HG03354 (cell line): Measurements from ENCODE around the gene PAPOLA.

ENCODE experiments used
- ATAC-seq: cut with Tn5 transposase; IDR thresholded peaks from one replicate; pipeline ENCODE4 v1.9.1; 2021; ENCODE audit warnings: mild to moderate bottlenecking; ENCODE audit not compliant: unreplicated experiment, poor library complexity, severe bottlenecking

Gene PAPOLA

DNA sequence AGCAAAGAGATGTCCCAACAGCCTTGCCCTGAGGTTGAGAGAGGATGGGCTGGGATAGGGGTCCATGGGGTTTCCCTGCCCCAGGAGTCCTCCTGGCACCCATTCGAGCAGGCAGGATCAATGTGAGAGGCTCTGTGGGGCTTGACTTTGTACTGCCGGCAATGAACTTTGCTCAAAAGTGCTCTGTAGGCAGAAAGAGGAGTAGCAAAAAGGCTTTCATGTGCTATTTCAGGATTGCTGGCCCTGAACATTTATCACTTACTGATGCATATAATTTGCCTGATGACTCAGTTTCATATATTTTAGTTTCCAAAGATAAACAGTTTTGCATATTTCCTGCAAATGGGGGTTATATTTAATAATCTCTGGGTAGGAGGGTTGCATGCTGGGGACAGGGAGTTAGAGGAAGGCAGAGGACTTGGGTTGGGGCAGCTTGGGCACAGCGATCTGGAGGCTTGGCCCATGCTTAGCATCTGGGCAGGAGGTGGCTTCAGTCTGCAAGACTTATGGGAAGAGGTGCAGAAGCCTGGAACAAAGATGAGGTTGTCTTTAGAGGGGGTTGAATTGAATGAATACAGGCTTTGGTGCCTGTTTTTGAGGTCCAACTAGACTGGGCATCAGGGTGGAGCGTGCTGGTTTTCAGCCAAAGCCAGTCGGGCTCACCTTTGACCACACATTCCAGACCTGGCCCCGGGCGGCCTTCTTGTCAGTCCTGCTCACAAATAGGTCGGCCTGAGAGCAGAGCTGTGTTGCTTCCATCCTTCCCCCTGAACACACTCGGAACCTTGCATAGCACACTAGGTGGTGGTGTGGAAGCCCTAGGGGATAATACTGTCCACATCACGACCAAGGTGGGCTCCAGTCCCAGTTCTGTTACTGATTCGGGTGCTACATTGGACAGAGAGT lies 101.4 kb downstream of the PAPOLA start:
- ATAC-seq: no peak

DNA sequence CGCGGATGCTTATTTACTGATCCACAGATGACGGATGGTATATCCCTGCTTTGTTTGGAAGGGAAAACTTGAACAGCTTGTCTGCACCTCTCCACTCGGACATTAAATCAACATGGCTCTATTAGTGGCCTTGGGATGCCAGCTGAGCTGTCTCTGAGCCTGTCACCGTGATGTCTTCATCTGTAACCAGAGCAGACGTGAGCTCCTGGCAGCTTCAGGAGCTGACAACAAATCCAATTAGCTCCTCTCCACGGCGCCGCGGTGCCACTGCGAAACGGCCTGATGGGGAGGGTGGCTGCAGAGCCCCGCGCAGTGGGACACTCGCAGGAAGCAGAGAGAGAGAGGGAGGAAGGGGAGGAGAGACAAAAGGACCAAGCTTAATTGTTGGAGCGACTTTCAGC lies 112.3 kb downstream of the PAPOLA start:
- ATAC-seq: no peak

DNA sequence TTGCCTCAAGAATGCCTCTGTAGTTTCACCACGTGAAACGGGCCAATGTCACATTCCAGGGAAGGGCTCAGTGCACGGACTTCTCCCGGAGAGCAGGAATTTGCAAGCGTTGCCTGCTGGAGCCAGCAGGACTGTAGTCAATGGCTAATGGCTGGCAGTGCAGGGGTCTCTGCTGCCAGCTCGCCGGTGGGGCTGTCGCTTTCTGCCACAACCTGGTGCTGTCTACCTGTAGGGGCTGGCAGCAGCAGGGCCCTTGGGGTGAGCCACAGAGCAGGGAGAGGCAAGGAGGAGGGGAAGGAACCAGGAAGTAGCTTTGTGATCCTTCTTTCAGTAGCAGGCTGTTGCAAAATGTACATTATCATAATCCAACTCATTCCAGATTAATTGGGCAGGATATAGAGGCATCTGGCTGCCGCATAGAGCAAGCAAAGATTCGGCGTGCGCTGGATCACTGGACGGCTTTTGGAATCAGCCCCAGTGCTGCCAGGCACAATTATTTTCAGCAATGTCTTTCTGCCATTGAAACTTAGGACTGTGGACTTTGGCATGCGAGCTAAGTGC lies 114.1 kb downstream of the PAPOLA start:
- ATAC-seq: no peak
